ENCODE data around the gene PTTG2.
"Not testable (repeated sequence)": the region's sequence is repeated elsewhere in the genome, so short reads cannot be mapped to it uniquely, and the experiment has no call there.

PTTG2 gene

GRCh38 chr4:37960098-37960497, at the start of gene PTTG2:
Gene PTTG2, plus strand, starts transcription at chr4:37960398. Its CDS starts 37 bp downstream, at chr4:37960435.
- no peak within 1 kb of the TSS for H3K4me3 ChIP-seq (ENCODE audit: low read length)
- DNase-seq (ENCODE audit: low read depth): no peak
- TF ChIP-seq CTCF (conservative IDR thresholded peaks at IDR 0.05; ENCODE audit: low read depth, low read length): no peak

- no peak for TF ChIP-seq CTCF (conservative IDR thresholded peaks at IDR 0.05; ENCODE audit: low read depth, low read length)
- no peak for DNase-seq (ENCODE audit: low read depth)
- H3K4me3 ChIP-seq (ENCODE audit: low read length): no peak overlapping the region
These were observed 45.7 kb upstream of the PTTG2 start for GRCh38 chr4:37914539-37914938.

GRCh38 chr4:37917388-37917787, 42.8 kb upstream of the PTTG2 start:
- H3K4me3 ChIP-seq (ENCODE audit: low read length): no peak overlapping the region
- TF ChIP-seq CTCF (conservative IDR thresholded peaks at IDR 0.05; ENCODE audit: low read depth, low read length): no peak
- no peak for DNase-seq (ENCODE audit: low read depth)

GRCh38 chr4:37918653-37919052, 41.5 kb upstream of the PTTG2 start:
- no peak for TF ChIP-seq CTCF (conservative IDR thresholded peaks at IDR 0.05; ENCODE audit: low read depth, low read length)
- DNase-seq (ENCODE audit: low read depth): no peak
- H3K4me3 ChIP-seq (ENCODE audit: low read length): no peak overlapping the region

GRCh38 chr4:37922328-37922727, 37.9 kb upstream of the PTTG2 start:
- no peak for DNase-seq (ENCODE audit: low read depth)

GRCh38 chr4:37923089-37923488, 37.1 kb upstream of the PTTG2 start:
- not testable (repeated sequence) for DNase-seq (ENCODE audit: low read depth); H3K4me3 ChIP-seq (ENCODE audit: low read length)

More at GRCh38 chr4:37922328-37922727, 37.9 kb upstream of the PTTG2 start:
- H3K4me3 ChIP-seq (ENCODE audit: low read length): no peak overlapping the region
- no peak for TF ChIP-seq CTCF (conservative IDR thresholded peaks at IDR 0.05; ENCODE audit: low read depth, low read length)

- no peak overlapping the region for H3K4me3 ChIP-seq (ENCODE audit: low read length)
- no peak for DNase-seq (ENCODE audit: low read depth)
- no peak for TF ChIP-seq CTCF (conservative IDR thresholded peaks at IDR 0.05; ENCODE audit: low read depth, low read length)
These were observed 35.3 kb upstream of the PTTG2 start for GRCh38 chr4:37924946-37925345.

- TF ChIP-seq CTCF (conservative IDR thresholded peaks at IDR 0.05; ENCODE audit: low read depth, low read length): no peak
- DNase-seq (ENCODE audit: low read depth): no peak
- no peak overlapping the region for H3K4me3 ChIP-seq (ENCODE audit: low read length)
These were observed 32.8 kb upstream of the PTTG2 start for GRCh38 chr4:37927434-37927833.
